Adrenal gland (tissue), 5 donors: Measurements from ENCODE around the gene AGK.

ENCODE experiments used
- CTCF ChIP-seq, 6 experiments: fragments of 450-650 bp in 4 of 6; fragments of 200-600 bp in 2 of 6; sonication (generic) in 1 of 6; IDR thresholded peaks; 1 replicate in 5 of 6; 2 replicates in 1 of 6; pipeline versions ENCODE4 v1.5.1 to v1.8.0; 2016 to 2021; ENCODE audit warnings: antibody characterized with exemption in 6 of 6, mild to moderate bottlenecking in 2 of 6, moderate library complexity in 1 of 6
- POLR2A ChIP-seq, 2 donors: fragments of 450-650 bp; IDR thresholded peaks; one replicate each; pipeline ENCODE4 v1.6.1; 2017; ENCODE audit warnings: antibody characterized with exemption in 2 of 2, mild to moderate bottlenecking in 2 of 2, moderate library complexity in 1 of 2
- donor health status: DM: no; HTN: no; CAD: no.

GRCh38 chr7:141695803-141696289, 144.6 kb downstream of the AGK start:
- TF ChIP-seq POLR2A (IDR thresholded peaks at IDR 0.05), result no peak
- TF ChIP-seq CTCF (IDR thresholded peaks at IDR 0.05), result no peak
